KG1 (cell line): ENCODE measurements around the gene ADGRE3.
"Not testable (repeated sequence)": the region's sequence is repeated elsewhere in the genome, so short reads cannot be mapped to it uniquely, and the experiment has no call there.

Experiments used
- DNase-seq: peaks from one replicate; lab custom pipeline; 2025; lab: John Stamatoyannopoulos, UW

Gene ADGRE3

DNA sequence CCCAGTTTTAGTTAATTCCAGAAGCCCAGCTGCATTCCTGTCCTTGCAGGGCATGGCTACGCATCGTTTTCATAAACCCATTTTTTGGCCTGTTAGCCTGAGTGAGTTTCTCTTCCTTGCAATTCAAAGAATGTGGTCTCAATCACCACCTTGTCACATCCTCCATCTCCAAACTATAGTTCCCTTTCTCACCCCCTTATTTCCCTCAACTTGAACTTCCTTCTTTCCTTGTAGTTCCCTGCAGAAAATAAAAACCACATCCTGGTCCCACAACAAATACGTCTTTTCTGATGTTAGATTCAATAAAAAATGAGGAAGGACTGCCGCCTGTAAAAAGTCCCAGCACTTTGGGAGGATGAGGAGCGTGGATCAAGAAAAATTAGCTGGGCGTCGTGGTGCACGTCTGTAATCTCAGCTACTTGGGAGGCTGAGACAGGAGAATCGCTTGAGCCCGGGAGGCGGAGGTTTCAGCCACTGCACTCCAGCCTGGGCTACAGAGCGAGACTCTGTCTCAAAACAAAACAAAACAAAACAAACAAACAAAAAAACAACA is 13.2 kb downstream of the ADGRE3 start:
- DNase-seq: no peak

DNA sequence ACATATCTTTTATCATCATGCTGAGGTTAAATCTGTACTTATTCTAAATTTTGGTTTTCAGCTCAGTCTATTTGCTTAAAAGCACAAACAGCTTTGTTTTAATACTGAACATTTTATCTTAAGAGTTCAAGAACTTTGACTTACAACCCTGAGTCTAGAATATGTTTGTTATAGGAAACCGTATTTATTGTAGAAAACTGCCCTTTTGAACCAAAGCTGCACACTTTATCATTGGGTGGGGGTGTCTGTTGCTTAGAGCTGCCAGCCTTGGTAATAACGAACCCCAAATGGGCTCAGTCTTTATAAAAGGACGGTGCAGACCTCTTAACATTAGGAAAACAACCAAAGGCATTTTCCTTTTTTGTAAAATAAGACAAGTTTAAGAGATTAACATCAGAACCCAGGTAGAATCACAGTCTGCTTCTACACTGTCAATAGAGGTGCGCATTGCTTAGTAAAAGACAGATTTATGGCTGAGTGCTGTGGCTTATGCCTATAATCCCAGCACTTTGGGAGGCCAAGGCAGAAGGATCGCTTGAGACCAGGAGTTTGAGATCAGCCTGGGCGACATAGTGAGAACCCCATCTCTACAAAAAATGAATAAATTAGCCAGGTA is 14.7 kb downstream of the ADGRE3 start:
- no peak for DNase-seq

DNA sequence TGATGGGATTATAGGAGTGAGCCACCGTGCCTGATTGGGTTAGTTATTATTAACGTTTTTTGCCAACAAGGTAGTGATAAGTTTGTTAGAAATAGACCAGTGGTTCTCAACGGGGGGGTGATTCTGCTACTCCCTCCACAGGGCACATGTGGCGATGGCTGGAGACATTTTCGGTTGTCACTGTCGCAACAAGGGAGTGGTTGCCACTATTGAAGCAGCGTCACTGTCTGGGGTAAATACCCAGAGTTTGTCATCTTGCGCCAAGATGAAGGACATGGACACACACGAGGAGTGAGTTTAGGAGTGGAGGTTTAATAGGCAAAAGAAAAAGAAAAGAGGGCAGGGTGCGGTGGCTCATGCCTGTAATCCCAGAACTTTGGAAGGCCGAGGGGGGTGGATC is 18.9 kb downstream of the ADGRE3 start:
- DNase-seq: no peak

DNA sequence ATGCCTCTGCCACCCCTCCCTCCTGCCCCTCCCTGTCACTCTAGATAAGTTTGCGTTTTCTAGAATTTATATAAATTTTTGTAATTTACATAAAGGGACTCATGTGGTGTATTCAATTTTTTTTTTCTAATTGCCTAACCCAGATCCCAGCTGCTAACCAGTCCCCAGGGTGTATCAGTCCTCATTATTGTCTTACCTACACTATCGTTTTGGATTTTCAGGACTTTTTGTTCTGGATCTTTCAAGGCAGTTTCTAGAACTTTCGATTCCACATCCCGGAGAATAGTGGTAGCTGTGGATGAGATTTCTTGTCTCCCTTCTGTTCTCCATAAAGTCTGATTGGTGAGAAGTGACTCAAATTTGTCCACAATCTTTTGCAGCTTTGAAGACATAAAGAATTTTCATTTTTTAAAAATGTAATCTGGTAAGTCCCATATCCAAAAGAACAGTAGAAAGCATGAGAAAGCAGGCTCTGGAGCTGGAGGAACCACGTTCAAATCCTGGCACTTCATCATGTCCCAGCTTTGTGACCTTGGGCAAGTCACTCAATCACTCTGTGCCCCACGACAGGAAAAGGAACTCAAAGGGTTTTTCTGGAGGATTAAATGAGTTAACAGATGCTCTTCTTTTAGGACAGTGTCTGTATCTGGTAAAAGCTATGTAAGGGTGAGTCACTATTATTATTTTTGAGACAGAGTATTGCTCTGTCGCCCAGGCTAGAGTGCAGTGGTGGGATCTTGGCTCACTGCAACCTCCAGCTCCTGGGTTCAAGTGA is 19.7 kb downstream of the ADGRE3 start:
- DNase-seq: no peak

DNA sequence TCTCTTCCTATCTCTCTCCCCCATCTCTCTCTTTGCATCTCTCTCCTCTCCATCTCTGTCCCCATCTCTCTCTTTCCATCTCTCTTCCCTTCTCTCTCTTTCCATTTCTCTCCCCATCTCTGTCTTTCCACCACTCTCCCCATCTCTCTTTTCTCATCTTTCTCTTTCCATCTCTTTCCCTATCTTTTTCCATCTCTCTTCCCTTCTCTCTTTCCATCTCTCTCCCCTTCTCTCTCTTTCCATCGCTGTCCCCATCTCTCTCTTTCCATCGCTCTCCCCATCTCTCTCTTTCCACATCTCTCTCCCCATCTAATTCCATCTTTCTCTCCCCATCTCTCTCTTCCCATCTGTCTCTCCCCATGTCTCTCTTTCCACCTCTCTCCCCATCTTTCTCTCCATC is 24.5 kb downstream of the ADGRE3 start:
- no peak for DNase-seq

DNA sequence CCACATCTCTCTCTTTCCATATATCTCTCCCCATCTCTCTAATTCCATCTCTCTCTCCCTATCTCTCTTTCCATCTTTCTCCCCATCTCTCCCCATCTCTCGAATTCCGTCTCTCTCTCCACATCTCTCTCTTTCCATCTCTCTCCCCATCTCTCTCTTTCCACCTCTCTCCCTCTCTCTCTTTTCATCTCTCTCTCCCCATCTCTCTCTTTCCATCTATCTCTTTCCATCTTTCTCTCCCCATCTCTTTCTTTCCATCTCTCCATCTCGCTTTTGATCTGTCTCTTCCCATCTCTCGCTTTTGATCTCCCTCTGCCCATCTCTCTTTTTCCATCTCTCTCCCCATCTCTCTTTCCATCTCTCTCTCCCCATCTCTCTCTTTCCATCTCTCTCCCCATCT is 25.6 kb downstream of the ADGRE3 start:
- no peak for DNase-seq

DNA sequence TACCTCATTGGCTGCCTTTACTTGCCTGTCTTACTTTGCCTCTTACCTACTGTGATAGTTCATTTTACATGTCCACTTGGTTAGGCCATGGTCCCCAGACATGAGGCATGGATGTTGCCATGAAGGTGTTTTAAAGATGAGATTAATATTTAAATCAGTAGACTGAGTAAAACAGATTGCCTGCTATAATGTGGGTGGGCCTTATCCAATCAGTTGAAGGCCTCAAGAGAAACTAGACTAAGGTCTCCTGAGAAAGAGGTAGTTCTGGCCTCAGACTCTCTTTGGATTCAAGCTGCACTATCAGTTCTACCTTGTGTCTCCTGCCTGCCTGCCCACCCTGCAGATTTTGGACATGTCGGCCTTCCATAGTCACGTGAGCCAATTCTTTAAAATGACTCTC is 26.1 kb downstream of the ADGRE3 start:
- no peak for DNase-seq

DNA sequence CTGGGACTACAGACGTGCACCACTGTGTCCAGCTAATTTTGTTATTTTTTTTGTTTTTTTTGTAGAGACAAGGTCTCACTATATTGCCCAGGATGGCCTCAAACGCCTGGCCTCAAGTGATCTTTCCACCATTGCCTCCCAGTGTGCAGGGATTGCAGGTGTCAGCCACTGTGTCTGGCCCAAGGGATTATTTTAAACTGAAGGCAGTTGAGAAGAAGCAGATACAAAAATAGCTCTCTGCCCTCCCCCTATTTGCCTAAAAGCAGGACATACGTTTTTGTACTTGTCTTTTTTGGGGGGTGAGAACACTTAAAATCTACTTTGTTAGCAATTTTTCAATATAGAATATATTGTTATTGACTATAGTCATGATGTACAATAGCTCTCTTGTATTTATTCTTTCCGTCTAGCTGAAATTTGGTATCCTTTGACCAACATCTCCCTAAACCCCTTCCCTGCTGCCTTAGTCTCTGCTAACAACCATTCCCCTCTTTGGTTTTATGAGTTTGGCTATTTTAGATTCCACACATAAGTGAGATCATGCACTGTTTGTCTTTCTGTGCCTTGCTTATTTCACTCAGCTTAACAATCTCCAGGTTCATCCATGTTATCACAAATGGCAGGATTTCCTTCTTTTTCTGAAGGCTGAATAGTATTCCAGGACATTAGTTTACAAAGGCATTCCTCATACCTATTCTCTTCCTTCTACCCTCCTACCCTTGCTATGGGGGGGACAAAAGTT is 34.9 kb downstream of the ADGRE3 start:
- DNase-seq: no peak

DNA sequence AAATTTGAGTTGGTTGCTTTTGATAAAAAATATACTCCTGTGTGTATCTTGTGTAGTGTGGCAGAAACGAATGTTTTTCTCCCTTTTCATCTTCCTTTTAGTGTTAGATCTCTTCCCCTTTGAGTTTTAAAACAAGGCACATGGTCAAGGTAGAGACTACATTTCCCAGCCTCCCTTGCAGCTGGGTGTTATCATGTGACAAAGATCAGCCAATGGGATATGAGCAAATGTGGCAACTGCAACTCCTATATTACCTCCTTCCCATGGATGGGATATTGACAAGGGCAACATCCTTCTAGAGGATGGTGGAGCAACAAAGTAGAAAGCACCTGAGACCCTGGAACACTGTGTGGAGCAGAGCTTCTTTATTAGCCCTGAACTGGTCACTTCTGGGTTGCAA is 42.4 kb downstream of the ADGRE3 start:
- no peak for DNase-seq

DNA sequence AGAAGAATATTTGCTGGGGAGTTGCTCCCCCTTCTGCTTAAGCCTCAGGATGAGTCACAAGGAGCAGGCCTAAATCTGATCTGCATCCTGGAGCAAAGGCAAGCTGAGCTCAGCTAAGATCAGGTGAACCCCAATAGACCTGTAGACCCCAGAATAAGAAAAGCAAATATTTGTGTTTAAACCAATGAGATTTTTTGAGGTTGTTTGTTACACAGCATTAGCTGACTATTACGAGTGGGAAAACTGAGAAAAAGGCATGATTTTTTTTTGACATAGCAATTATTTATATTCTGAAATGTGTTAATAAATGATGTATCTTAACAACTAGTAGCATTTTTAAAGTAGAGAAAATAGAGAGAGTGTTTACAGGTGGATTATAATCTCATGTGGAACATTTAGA is 45.1 kb downstream of the ADGRE3 start:
- DNase-seq: no peak

DNA sequence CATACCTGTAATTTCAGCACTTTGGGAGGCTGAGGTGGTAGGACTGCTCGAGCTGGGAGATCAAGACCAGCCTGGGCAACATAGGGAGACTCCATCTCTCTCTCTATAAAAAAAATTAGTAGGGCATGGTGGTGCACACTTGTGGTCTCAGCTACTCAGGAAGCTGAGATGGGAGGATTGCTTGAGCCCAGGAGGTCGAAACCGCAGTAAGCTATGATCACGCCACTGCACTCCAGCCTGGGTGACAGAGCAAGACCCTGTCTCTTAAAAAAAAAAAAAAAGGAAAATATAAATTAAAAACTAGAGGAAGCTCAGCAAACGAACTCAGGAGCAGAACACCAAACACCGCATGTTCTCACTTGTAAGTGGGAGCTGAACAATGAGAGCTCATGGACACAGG is 50.2 kb downstream of the ADGRE3 start:
- DNase-seq: not testable (repeated sequence)

DNA sequence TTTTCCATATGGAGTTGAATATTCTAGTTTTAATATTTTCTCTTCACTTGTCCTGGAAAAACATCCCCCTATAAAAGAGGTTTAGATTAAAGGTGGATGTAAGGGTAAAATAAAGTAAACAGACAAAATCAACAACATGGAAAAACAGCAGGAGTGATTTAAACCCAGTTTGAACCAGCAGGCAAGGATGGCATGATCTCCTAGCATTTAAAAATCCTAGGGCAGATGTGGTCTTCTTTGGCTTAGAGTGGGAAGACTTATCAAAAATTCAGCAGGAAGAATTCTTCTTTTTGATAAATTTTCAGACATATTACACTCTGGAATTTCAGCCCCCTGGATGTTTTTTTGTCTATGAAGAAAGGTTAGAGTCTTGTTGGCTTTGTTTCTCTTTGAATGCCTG is 55.2 kb downstream of the ADGRE3 start:
- DNase-seq: no peak

DNA sequence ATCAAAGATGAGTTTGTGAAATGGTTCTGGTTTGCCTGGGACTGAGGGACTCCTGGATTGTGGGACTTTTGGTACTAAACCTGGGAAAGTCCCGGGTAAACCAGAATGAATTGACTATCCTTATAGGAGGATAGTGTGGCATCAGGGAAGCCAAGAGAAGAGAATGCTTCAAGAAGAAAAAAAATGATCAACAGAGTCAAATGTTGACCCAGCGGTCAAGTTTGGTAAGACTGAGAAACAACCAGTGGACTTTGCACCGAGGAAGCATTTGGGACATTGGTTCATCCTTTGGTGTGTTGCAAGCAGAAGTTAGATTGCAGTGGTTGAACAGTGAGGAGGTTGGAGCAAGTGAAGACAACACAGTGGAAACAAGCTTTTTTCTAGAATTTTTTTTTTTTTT is 58.2 kb downstream of the ADGRE3 start:
- no peak for DNase-seq

DNA sequence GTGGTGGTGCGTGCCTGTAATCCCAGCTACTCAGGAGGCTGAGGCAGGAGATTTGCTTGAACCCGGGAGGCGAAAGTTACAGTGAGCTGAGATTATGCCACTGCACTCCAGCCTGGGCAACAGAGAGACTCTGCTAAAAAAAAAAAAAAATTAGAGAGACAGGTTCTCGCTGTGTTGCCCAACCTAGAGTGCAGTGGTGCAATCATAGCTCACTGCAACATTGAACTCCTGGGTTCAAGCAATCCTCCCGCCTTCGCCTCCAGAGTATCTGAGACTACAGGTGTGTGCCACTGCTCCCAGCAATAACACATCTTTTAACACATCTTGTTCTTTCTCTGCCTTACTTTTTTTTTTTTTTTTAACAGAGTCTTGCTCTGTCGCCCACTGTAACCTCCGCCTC is 59.0 kb downstream of the ADGRE3 start:
- no peak for DNase-seq

DNA sequence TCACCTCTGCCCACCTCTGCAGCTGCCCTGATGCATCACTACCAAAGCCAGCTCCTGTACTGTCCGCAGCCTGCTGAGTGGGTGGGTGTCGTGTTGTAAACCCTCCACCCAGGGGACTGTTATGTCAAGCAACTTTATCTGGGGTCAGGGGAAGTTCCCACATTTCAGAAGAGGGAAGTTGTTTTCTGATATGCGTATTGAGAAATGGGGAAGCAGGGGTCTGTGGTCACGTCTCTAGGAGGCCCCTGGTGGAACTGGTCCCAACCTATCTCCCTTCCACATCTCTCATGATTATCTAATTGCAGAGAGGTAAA is 60.6 kb downstream of the ADGRE3 start:
- no peak for DNase-seq

DNA sequence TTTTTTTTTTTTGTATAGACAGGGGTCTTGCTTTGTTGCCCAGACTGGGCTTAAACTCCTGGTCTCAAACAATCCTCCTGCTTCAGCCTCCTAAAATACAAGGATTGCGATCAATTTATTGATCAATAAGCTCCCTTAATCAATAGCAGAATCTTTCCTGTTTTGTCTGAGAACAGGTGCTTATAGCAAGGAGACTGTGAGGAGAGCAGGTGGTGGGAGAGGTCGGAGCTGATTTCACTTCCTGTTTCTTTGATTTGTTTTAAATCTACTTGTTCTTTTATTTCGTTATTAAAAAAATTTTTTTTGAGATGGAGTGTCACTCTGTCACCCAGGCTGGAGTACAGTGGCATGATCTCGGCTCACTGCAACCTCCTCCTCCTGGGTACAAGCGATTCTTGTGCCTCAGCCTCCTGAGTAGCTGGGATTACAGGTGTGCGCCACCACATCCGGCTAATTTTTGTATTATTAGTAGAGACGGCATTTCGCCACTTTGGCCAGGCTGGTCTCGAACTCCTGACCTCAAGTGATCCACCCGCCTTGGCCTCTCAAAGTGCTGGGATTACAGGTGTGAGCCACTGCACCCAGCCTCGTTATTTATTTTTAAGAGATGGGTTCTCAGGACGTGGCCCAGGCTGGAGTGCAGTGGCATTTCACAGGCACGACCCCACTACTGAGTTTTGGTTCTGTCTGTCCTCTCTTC is 61.1 kb downstream of the ADGRE3 start:
- not testable (repeated sequence) for DNase-seq

DNA sequence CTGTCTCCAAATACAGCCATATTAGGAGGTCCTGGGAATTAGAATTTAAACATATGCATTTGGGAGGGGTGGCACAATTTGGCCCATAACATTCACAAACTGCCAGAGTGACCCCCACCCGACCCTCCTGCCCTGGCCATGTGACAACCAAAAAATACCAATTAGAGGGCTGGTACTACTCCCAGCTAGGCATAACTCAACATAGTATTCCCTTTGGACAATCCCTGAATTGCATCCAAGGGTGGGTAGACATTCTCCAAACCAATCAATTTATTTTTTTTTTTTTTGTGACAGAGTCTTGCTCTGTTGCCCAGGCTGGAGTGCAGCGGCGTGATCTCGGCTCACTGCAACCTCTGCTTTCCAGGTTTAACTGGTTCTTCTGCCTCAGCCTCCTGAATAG is 62.0 kb downstream of the ADGRE3 start:
- DNase-seq: no peak

DNA sequence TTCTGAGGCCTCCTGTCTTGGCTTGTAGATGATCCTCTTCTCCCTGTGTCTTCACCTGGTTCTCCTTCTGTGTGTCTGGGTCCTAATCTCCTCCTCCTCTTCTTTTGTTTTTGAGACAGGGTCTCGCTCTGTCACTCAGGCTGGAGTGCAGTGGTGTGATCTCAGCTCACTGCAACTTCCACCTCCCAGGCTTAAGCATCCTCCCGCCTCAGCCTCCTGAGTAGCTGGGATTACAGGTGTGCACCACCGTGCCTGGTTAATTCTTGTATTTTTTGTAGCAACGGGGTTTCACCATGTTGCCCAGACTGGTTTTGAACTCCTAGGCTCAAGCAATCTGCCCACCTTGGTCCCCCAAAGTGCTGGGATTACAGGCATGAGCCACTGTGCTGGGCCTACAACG is 62.4 kb downstream of the ADGRE3 start:
- DNase-seq: not testable (repeated sequence)

DNA sequence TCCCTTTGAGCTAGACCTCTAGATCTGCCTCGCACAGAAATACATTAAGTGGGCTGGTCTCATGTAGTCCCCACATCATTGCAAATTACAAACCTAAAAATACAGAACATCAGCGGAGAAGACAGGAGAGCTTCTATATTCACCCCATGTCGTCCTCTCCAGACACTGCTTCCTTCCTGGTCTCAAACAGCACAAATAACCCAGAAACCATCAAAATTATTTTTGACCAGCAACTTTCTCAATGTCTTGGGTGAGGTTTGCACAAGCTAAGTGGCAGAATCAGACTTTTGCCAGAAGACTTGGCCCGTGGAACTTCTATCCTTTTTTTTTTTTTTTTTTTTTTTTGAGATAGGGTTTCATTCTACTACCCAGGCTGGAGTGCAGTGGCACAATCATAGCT is 63.6 kb downstream of the ADGRE3 start:
- DNase-seq: no peak

DNA sequence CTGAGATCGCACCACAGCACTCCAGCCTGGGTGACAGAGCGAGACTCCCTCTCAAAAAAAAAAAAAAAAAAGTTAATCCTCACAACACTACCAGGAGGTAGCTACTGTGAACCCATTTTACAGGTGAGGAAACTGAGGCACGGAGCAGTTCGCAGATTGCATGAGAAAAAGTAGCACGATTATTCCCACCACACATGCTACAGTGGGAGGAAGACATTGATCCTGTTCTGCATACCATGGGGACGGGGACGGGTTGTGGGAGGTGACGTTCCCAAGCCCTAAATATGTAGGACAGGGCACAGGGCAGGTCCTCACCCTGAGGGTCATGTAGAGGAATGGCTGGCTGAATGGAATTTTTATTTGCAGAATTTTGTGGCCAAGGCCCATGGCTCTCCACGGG is 68.0 kb downstream of the ADGRE3 start:
- no peak for DNase-seq

DNA sequence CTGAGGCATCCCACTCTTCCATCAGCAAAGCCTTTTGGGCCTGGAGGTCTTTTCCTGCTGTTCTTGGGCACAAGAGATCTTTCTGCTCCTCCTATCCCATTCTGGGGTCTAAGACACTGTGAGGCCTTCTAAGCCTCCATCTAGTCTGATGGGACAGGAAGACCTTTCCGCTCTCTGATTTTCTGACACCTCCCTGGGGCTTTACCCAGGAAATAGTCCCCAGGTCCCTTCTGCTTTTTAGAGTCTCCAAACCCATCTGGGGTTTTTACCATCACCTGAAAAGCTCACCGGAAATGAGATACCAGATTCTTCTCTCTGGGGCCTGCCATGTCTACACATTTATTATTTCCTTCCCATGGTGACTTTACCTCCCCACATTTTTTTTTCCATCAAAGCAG is 70.7 kb downstream of the ADGRE3 start:
- DNase-seq: no peak

DNA sequence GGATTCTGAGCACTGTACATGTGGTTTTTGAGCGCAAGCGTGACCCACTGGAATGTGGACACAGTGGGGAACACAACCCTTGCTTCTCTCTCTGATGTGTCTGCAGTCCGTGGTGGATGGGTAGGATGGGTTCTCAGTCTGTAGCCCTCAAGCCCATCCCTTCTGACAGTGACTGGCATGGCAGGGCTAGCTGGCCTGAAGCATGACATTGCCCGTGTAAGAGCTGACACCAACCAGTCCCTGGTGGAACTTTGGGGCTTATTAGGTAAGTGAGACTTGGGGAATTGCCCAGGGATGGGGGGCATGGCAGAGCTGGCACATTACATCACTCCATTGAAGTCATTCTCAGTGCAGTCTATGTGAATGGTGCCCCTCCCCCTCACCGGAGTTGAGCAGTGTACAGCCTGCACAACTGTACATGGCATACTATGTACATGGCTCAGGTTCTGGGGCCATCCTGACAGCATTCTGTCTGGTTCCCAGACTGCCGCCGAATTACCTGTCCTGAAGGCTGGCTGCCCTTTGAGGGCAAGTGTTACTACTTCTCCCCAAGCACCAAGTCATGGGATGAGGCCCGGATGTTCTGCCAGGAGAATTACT is 75.0 kb downstream of the ADGRE3 start:
- DNase-seq: no peak
